Measurements from ENCODE around the gene CBLIF.

GRCh38 chr11:59879567-59879966 is 34.3 kb upstream of the CBLIF start:
- no peak for TF ChIP-seq CTCF (IDR thresholded peaks at IDR 0.05 in 8 of 11, conservative IDR thresholded peaks at IDR 0.05 in 3 of 11)
- TF ChIP-seq POLR2A (IDR thresholded peaks at IDR 0.05) = no peak
